GM23338 (cell line): ENCODE measurements around the gene RGS7.

ENCODE experiments used
- CREB1 ChIP-seq: fragments of 250-450 bp; sonication (Bioruptor Pico); IDR thresholded peaks from 2 replicates; pipeline ENCODE4 v1.5.0; 2020; ENCODE audit warnings: low read depth, mild to moderate bottlenecking, moderate library complexity
- EZH2 ChIP-seq: fragments of 200-600 bp; sonication (generic); IDR thresholded peaks from one replicate; pipeline ENCODE4 v1.8.0; 2017; ENCODE audit warnings: antibody characterized with exemption, mild to moderate bottlenecking, low read depth; ENCODE audit not compliant: unreplicated experiment
- EZH2phosphoT487 ChIP-seq: fragments of 200-600 bp; sonication (generic); IDR thresholded peaks from one replicate; pipeline ENCODE4 v1.8.1; 2018; ENCODE audit warnings: antibody characterized with exemption; ENCODE audit not compliant: unreplicated experiment
- JUNB ChIP-seq: IDR thresholded peaks from one replicate; pipeline ENCODE4 v1.6.1; 2016; ENCODE audit warnings: antibody characterized with exemption; ENCODE audit not compliant: unreplicated experiment
- NANOG ChIP-seq: IDR thresholded peaks from 2 replicates; pipeline ENCODE4 v1.6.1; 2016; ENCODE audit warnings: antibody characterized with exemption, borderline replicate concordance
- POLR2AphosphoS5 ChIP-seq: IDR thresholded peaks from 2 replicates; pipeline ENCODE4 v1.6.1; 2016; ENCODE audit warnings: antibody characterized with exemption, low read depth
- ZNF114 ChIP-seq: fragments of 250-450 bp; sonication (Bioruptor Pico); IDR thresholded peaks from 2 replicates; pipeline ENCODE4 v1.5.0; 2020; ENCODE audit warnings: mild to moderate bottlenecking, moderate library complexity
- ZNF331 ChIP-seq: fragments of 250-450 bp; sonication (Bioruptor Pico); IDR thresholded peaks from 2 replicates; pipeline ENCODE4 v1.5.0; 2020; ENCODE audit warnings: low read depth, mild to moderate bottlenecking, moderate library complexity
- TF ChIP-seq, protein P1 (sequence below): IDR thresholded peaks from one replicate; pipeline ENCODE4 v1.6.1; 2018; ENCODE audit warnings: antibody characterized with exemption; ENCODE audit not compliant: unreplicated experiment
- TF ChIP-seq, protein P2 (sequence below), 2 experiments: fragments of 200-600 bp in 1 of 2; sonication (generic) in 1 of 2; conservative IDR thresholded peaks; 2 replicates each; pipeline versions ENCODE4 v1.5.1 to v1.6.1; 2016 to 2017; ENCODE audit warnings: antibody characterized with exemption in 2 of 2, low read depth in 2 of 2, mild to moderate bottlenecking in 2 of 2, moderate library complexity in 1 of 2
- TF ChIP-seq, protein P3 (sequence below): fragments of 250-450 bp; sonication (Bioruptor Pico); IDR thresholded peaks from 2 replicates; pipeline ENCODE4 v1.5.0; 2020; ENCODE audit warnings: mild to moderate bottlenecking, moderate library complexity
- TF ChIP-seq, protein P4 (sequence below): IDR thresholded peaks from 2 replicates; pipeline ENCODE4 v1.6.1; 2016; ENCODE audit warnings: antibody characterized with exemption

DNA sequence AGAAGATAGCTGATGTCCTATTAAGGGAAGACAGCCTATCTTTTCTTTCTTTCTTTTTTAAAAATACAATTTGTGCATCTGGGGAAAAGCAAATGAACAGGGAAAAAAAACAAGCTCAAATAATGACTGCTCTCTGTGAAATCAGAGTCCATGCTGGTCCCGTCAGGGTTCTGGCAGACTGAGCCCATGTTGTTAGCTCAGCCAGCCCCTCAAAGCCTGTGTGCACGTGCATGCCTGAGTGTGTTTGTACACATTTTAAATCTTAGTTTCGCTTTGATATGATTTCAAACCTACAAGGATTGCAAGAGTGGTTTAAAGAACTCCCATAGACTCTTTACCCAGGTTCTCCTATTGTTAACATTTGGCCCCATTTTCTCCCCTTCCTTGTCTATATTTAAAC, 513.2 kb downstream of the RGS7 start:
- TF ChIP-seq, protein P1, sequence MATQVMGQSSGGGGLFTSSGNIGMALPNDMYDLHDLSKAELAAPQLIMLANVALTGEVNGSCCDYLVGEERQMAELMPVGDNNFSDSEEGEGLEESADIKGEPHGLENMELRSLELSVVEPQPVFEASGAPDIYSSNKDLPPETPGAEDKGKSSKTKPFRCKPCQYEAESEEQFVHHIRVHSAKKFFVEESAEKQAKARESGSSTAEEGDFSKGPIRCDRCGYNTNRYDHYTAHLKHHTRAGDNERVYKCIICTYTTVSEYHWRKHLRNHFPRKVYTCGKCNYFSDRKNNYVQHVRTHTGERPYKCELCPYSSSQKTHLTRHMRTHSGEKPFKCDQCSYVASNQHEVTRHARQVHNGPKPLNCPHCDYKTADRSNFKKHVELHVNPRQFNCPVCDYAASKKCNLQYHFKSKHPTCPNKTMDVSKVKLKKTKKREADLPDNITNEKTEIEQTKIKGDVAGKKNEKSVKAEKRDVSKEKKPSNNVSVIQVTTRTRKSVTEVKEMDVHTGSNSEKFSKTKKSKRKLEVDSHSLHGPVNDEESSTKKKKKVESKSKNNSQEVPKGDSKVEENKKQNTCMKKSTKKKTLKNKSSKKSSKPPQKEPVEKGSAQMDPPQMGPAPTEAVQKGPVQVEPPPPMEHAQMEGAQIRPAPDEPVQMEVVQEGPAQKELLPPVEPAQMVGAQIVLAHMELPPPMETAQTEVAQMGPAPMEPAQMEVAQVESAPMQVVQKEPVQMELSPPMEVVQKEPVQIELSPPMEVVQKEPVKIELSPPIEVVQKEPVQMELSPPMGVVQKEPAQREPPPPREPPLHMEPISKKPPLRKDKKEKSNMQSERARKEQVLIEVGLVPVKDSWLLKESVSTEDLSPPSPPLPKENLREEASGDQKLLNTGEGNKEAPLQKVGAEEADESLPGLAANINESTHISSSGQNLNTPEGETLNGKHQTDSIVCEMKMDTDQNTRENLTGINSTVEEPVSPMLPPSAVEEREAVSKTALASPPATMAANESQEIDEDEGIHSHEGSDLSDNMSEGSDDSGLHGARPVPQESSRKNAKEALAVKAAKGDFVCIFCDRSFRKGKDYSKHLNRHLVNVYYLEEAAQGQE = no peak
- TF ChIP-seq, protein P2, sequence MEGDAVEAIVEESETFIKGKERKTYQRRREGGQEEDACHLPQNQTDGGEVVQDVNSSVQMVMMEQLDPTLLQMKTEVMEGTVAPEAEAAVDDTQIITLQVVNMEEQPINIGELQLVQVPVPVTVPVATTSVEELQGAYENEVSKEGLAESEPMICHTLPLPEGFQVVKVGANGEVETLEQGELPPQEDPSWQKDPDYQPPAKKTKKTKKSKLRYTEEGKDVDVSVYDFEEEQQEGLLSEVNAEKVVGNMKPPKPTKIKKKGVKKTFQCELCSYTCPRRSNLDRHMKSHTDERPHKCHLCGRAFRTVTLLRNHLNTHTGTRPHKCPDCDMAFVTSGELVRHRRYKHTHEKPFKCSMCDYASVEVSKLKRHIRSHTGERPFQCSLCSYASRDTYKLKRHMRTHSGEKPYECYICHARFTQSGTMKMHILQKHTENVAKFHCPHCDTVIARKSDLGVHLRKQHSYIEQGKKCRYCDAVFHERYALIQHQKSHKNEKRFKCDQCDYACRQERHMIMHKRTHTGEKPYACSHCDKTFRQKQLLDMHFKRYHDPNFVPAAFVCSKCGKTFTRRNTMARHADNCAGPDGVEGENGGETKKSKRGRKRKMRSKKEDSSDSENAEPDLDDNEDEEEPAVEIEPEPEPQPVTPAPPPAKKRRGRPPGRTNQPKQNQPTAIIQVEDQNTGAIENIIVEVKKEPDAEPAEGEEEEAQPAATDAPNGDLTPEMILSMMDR (conservative IDR thresholded peaks at IDR 0.05; ENCODE audit: low read depth in 2 of 2) = no peak
- no peak for TF ChIP-seq ZNF114
- TF ChIP-seq POLR2AphosphoS5 = no peak
- TF ChIP-seq, protein P3, sequence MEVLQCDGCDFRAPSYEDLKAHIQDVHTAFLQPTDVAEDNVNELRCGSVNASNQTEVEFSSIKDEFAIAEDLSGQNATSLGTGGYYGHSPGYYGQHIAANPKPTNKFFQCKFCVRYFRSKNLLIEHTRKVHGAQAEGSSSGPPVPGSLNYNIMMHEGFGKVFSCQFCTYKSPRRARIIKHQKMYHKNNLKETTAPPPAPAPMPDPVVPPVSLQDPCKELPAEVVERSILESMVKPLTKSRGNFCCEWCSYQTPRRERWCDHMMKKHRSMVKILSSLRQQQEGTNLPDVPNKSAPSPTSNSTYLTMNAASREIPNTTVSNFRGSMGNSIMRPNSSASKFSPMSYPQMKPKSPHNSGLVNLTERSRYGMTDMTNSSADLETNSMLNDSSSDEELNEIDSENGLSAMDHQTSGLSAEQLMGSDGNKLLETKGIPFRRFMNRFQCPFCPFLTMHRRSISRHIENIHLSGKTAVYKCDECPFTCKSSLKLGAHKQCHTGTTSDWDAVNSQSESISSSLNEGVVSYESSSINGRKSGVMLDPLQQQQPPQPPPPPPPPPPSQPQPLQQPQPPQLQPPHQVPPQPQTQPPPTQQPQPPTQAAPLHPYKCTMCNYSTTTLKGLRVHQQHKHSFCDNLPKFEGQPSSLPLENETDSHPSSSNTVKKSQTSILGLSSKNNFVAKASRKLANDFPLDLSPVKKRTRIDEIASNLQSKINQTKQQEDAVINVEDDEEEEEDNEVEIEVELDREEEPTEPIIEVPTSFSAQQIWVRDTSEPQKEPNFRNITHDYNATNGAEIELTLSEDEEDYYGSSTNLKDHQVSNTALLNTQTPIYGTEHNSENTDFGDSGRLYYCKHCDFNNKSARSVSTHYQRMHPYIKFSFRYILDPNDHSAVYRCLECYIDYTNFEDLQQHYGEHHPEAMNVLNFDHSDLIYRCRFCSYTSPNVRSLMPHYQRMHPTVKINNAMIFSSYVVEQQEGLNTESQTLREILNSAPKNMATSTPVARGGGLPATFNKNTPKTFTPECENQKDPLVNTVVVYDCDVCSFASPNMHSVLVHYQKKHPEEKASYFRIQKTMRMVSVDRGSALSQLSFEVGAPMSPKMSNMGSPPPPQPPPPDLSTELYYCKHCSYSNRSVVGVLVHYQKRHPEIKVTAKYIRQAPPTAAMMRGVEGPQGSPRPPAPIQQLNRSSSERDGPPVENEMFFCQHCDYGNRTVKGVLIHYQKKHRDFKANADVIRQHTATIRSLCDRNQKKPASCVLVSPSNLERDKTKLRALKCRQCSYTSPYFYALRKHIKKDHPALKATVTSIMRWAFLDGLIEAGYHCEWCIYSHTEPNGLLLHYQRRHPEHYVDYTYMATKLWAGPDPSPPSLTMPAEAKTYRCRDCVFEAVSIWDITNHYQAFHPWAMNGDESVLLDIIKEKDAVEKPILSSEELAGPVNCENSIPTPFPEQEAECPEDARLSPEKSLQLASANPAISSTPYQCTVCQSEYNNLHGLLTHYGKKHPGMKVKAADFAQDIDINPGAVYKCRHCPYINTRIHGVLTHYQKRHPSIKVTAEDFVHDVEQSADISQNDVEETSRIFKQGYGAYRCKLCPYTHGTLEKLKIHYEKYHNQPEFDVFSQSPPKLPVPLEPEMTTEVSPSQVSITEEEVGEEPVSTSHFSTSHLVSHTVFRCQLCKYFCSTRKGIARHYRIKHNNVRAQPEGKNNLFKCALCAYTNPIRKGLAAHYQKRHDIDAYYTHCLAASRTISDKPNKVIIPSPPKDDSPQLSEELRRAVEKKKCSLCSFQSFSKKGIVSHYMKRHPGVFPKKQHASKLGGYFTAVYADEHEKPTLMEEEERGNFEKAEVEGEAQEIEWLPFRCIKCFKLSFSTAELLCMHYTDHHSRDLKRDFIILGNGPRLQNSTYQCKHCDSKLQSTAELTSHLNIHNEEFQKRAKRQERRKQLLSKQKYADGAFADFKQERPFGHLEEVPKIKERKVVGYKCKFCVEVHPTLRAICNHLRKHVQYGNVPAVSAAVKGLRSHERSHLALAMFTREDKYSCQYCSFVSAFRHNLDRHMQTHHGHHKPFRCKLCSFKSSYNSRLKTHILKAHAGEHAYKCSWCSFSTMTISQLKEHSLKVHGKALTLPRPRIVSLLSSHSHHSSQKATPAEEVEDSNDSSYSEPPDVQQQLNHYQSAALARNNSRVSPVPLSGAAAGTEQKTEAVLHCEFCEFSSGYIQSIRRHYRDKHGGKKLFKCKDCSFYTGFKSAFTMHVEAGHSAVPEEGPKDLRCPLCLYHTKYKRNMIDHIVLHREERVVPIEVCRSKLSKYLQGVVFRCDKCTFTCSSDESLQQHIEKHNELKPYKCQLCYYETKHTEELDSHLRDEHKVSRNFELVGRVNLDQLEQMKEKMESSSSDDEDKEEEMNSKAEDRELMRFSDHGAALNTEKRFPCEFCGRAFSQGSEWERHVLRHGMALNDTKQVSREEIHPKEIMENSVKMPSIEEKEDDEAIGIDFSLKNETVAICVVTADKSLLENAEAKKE (CRISPR knock-in tag) = no peak
- TF ChIP-seq EZH2phosphoT487 = no peak
- TF ChIP-seq EZH2 = no peak
- TF ChIP-seq JUNB = no peak
- no peak for TF ChIP-seq CREB1 (CRISPR knock-in tag)
- TF ChIP-seq, protein P4, sequence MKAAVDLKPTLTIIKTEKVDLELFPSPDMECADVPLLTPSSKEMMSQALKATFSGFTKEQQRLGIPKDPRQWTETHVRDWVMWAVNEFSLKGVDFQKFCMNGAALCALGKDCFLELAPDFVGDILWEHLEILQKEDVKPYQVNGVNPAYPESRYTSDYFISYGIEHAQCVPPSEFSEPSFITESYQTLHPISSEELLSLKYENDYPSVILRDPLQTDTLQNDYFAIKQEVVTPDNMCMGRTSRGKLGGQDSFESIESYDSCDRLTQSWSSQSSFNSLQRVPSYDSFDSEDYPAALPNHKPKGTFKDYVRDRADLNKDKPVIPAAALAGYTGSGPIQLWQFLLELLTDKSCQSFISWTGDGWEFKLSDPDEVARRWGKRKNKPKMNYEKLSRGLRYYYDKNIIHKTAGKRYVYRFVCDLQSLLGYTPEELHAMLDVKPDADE = no peak
- TF ChIP-seq NANOG = no peak
- no peak for TF ChIP-seq ZNF331 (CRISPR knock-in tag)
